ENCODE results near the gene HOMEZ.
"Not testable (repeated sequence)": the region's sequence is repeated elsewhere in the genome, so short reads cannot be mapped to it uniquely, and the experiment has no call there.

Gene HOMEZ, protein sequence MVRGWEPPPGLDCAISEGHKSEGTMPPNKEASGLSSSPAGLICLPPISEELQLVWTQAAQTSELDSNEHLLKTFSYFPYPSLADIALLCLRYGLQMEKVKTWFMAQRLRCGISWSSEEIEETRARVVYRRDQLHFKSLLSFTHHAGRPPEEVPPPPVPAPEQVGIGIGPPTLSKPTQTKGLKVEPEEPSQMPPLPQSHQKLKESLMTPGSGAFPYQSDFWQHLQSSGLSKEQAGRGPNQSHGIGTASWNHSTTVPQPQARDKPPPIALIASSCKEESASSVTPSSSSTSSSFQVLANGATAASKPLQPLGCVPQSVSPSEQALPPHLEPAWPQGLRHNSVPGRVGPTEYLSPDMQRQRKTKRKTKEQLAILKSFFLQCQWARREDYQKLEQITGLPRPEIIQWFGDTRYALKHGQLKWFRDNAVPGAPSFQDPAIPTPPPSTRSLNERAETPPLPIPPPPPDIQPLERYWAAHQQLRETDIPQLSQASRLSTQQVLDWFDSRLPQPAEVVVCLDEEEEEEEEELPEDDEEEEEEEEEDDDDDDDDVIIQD

DNA sequence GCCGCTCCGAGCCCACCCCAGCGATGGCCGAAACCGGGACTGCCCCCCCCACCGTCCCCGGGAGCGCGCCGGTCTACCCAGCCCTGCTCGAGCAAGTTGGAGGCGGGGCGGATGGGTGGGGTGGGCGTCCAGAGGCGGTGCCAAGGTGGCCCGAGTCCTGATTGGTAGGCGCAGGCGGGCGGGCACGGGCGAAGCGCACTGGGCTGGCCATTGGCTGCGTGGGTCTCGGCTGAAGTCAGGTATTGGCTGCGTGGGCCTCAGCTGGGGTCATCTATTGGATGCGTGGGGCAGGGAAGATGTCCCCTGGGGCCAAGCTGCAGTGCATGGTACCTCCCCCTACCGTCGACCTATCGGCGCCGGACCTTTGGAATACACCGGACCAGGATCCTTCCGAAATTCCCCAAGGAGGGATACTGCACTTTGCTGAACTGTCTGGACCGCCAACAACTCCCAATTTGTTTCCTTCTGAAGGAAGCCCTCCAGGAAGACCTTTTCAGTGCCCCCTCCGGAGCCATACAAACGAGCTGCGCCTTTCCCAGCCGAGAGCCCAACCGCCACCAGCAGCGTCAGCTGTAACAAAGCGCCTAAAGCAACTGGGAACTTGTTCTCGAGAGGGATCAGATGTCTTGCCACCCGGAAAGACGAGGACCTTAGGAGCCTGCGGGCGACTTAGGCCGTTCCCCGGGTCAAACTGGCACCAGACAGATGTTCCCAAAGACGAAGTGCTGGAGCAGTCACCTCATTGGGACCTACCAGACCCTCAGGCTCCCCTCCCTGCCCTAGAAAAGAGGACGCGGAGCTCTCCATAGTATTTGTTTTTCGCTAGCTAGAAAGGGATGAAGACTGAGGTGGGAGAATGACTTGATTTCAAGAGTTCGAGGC, at the start of gene HOMEZ:
Gene HOMEZ (minus strand): TSS at position 113 of the 882 bp plus-strand sequence. CDS start 180 bp downstream, outside the sequence.
- peak within 1 kb of the TSS; percentile 92 for H3K27ac Mint-ChIP-seq
- peak; percentile 99 for ATAC-seq

DNA sequence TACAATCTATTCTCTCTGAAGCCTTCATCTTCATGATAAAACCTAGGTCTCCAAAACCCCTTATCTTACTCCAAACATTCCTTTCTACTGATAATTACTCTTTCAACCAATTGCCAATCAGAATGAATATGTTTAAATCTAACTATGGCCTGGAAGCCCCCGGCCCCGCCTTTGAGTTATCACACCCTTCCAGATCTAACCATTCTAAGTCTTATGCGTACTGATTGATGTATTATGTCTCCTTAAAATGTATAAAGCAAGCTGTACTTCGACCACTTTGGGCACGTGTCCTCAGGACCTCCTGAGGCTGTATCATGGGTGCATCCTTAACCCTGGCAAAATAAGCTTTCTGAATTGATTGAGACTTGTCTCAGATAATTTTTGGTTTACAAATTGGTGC, 49.7 kb upstream of the HOMEZ start:
- Mint-ChIP-seq H3K27ac (no peak overlapping the region), H3K4me3 (no peak overlapping the region), H3K4me1 (no peaks in the 10 kb centered on the region), H3K36me3 (no peaks in the 10 kb centered on the region), H3K9me3 (no peaks in the 10 kb centered on the region)
- DNase-seq (ENCODE audit: low spot score in 2 of 2) (no peak), ATAC-seq (no peak)

More for the DNA sequence above, at the start of gene HOMEZ:
- peak; percentile 90 to 98 for DNase-seq (ENCODE audit: low spot score in 2 of 2)
- Mint-ChIP-seq H3K4me1 (peaks cover 29% of the 10 kb centered on the region), H3K36me3 (peaks cover 22% of the 10 kb centered on the region), H3K9me3 (no peaks in the 10 kb centered on the region), H3K4me3 (peak within 1 kb of the TSS; percentile 89)

DNA sequence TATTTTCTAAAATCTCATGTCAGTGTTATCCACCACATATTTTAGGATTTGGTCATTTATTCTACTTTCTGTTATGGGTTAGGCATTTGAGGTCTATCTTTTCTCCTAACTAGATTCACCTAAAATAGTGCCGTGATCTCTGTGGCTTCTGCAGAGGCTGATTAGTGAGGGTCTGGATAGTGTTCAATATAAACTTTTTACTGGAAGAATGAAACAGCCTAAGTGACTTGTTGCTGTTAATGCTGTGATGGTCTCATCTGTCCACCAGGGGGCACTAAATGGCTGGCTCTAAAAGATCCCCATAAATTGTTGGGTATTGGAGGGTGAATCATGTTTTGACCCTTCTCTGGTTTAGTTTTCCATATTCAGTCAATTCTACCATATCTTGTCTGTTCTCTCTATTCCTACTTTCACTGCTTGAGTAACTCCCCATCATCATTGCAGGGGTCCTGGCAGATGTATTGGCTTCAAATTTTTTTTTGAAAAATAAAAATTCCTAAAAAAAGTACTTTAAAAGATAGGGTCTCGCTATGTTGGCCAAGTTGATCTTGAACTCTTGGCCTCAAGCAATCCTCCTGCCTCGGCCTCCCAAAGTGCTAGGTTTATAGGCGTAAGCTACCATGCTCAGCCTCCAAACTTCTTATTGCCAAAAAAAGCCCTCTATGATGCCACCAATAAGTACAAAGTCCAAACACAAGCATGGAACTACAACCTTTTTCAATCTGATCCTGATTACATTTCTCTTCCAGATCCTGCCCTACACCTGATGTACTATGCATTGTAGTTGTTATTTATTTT, 42.2 kb upstream of the HOMEZ start:
- ATAC-seq, result peak; percentile 79
- H3K36me3 Mint-ChIP-seq, result peaks cover 41% of the 10 kb centered on the region
- H3K9me3 Mint-ChIP-seq, result no peaks in the 10 kb centered on the region
- H3K27ac Mint-ChIP-seq, result no peak overlapping the region
- H3K4me1 Mint-ChIP-seq, result peaks cover 6% of the 10 kb centered on the region
- DNase-seq (ENCODE audit: low spot score in 2 of 2), result peak; percentile 37 to 77
- no peak overlapping the region for H3K4me3 Mint-ChIP-seq

DNA sequence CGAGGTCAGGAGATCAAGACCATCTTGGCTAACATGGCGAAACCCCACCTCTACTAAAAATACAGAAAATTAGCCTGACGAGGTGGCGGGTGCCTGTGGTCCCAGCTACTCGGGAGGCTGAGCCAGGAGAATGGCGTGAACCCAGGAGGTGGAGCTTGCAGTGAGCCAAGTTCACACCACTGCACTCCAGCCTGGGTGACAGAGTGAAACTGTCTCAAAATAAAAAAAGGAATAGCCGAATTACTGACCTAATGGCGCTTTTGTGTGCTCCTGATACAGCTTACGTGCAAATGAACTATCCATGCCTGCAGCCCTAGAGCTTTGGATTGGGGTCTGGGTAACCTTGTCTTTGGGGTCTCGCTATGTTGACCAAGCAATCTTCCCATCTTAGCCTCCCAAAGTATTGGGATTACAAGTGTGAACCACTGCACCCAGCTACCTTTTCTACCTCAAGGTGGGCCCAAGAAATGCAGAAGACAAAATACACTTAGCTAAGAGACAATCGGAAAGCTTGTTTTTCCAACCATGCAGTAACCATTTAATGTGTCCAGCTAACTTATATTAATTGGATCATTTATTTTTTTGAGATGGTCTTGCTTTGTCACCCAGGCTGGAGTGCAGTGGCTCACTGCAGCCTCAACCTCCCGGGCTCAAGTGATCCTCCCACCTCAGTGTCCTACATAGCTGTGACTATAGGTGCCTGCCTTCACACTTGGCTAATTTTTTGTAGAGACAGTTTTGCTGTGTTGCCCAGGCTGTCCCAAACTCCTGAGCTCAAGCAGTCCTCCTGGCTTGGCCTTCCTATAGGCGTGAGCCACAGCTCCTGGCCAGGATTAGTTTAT, 40.8 kb upstream of the HOMEZ start:
- H3K27ac Mint-ChIP-seq, result peak overlapping the region; percentile 26
- DNase-seq (ENCODE audit: low spot score in 2 of 2), result no peak
- H3K4me3 Mint-ChIP-seq, result no peak overlapping the region

DNA sequence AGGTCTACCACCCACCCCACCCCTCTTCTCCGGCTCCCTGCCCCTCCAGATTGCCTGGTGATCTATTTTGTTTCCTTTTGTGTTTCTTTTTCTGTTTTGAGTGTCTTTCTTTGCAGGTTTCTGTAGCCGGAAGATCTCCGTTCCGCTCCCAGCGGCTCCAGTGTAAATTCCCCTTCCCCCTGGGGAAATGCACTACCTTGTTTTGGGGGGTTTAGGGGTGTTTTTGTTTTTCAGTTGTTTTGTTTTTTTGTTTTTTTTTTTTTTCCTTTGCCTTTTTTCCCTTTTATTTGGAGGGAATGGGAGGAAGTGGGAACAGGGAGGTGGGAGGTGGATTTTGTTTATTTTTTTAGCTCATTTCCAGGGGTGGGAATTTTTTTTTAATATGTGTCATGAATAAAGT, 39.8 kb upstream of the HOMEZ start:
- peaks cover 15% of the 10 kb centered on the region for H3K4me1 Mint-ChIP-seq
- not testable (repeated sequence) for DNase-seq (ENCODE audit: low spot score in 2 of 2); ATAC-seq; H3K4me3 Mint-ChIP-seq; H3K9me3 Mint-ChIP-seq
- peak overlapping the region; percentile 26 for H3K27ac Mint-ChIP-seq
- H3K36me3 Mint-ChIP-seq, result peaks cover 62% of the 10 kb centered on the region

More for the DNA sequence above, 40.8 kb upstream of the HOMEZ start:
- H3K4me1 Mint-ChIP-seq, result peaks cover 14% of the 10 kb centered on the region
- H3K9me3 Mint-ChIP-seq, result no peaks in the 10 kb centered on the region
- peaks cover 55% of the 10 kb centered on the region for H3K36me3 Mint-ChIP-seq
- no peak for ATAC-seq

DNA sequence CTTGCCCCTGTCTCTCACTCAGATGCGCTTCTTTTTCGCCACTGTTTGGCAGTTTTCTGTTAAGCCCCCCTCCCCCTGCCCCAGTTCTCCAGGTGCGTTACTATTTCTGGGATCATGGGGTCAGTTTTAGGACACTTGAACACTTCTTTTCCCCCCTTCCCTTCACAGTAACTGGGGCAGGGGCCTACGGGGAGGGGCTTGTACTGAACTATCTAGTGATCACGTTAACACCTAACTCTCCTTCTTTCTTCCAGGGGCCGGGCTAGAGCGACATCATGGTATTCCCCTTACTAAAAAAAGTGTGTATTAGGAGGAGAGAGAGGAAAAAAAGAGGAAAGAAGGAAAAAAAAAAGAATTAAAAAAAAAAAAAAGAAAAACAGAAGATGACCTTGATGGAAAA, 39.1 kb upstream of the HOMEZ start:
- peaks cover 67% of the 10 kb centered on the region for H3K36me3 Mint-ChIP-seq
- no peak overlapping the region for H3K27ac Mint-ChIP-seq
- no peak for ATAC-seq
- H3K4me3 Mint-ChIP-seq, result no peak overlapping the region
- no peak for DNase-seq (ENCODE audit: low spot score in 2 of 2)
- no peaks in the 10 kb centered on the region for H3K9me3 Mint-ChIP-seq
- H3K4me1 Mint-ChIP-seq, result peaks cover 22% of the 10 kb centered on the region

DNA sequence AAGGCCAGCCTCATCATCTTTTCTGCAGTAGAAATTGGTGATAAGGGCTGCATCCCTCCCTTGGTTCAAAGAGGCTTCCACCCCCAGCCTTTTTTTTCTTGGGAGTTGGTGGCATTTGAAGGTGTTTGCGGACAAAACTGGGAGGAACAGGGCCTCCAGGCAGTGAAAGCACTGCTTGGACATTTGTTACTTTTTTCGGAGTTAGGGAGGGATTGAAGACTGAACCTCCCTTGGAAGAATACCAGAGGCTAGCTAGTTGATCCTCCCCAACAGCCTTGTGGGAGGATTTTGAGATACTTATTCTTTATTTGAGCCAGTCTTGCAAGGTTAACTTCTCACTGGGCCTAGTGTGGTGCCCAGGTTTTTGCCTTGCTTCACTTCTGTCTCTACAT, 38.5 kb upstream of the HOMEZ start:
- Mint-ChIP-seq H3K4me3 (no peak overlapping the region), H3K4me1 (peaks cover 28% of the 10 kb centered on the region), H3K36me3 (peaks cover 67% of the 10 kb centered on the region), H3K9me3 (no peaks in the 10 kb centered on the region), H3K27ac (no peak overlapping the region)
- DNase-seq (ENCODE audit: low spot score in 2 of 2), result no peak
- no peak for ATAC-seq

DNA sequence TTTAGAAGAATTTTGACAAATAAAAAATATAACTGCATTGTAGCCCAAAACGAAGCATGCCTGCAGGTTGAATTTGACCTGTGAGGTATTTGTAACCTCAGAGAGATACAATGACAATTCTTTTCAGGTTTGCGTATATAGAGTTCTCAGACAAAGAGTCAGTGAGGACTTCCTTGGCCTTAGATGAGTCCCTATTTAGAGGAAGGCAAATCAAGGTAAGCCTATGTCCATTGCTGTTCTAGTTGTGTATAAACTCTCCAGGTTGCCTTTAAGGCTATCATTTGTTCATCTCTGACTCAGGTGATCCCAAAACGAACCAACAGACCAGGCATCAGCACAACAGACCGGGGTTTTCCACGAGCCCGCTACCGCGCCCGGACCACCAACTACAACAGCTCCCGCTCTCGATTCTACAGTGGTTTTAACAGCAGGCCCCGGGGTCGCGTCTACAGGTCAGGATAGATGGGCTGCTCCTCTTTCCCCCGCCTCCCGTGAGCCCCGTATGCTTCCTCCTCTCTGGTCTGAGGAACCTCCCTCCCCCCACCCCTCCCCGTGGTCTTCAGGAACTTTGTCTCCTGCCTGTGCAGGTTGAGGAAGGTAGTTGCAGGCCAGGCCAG, 38.0 kb upstream of the HOMEZ start:
- Mint-ChIP-seq H3K36me3 (peaks cover 67% of the 10 kb centered on the region), H3K9me3 (no peaks in the 10 kb centered on the region), H3K27ac (no peak overlapping the region), H3K4me1 (peaks cover 29% of the 10 kb centered on the region), H3K4me3 (no peak overlapping the region)
- no peak for DNase-seq (ENCODE audit: low spot score in 2 of 2)
- no peak for ATAC-seq

DNA sequence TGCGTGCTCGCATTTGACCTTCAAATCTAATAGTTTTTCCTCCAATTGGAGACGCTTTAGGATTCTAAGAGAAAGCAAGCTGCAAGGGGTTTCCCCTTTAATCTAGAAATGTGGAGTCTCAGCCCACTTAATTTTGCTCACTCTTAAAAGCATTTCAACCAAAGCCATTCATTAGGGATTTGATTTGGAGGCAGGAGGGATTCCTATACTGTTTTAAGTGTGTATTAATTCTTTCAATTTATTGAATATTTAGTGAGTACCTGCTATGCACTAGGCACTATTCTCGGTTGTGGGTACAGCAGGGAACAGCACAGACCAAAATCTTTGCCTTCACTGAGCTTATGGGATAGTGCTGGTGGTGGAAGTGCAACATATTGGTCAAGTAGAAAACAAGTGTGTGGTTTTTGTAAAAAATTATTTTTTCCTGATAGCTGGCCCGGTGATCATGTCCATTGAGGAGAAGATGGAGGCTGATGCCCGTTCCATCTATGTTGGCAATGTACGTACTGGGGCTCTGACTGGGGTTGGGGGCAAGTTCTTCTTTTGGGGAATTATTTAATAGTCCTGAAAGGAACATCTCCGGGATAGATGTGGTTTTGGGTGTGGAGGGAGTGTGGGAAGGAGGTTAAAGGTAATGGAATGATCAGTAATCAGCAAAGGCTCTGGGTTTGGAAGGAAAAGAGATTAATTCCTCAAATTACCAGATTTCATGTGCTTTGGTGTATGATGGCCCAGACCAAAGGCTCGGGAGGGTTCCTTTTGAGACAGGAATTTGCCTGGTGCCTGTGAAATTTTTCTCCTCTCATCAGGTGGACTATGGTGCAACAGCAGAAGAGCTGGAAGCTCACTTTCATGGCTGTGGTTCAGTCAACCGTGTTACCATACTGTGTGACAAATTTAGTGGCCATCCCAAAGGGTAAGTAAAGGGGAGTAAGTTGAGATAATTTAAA, 36.9 kb upstream of the HOMEZ start:
- H3K27ac Mint-ChIP-seq, result peak overlapping the region; percentile 83
- ATAC-seq (no peak), DNase-seq (ENCODE audit: low spot score in 2 of 2) (no peak)
- H3K36me3 Mint-ChIP-seq, result peaks cover 67% of the 10 kb centered on the region
- no peaks in the 10 kb centered on the region for H3K9me3 Mint-ChIP-seq
- H3K4me1 Mint-ChIP-seq, result peaks cover 29% of the 10 kb centered on the region
- H3K4me3 Mint-ChIP-seq, result peak overlapping the region; percentile 86

DNA sequence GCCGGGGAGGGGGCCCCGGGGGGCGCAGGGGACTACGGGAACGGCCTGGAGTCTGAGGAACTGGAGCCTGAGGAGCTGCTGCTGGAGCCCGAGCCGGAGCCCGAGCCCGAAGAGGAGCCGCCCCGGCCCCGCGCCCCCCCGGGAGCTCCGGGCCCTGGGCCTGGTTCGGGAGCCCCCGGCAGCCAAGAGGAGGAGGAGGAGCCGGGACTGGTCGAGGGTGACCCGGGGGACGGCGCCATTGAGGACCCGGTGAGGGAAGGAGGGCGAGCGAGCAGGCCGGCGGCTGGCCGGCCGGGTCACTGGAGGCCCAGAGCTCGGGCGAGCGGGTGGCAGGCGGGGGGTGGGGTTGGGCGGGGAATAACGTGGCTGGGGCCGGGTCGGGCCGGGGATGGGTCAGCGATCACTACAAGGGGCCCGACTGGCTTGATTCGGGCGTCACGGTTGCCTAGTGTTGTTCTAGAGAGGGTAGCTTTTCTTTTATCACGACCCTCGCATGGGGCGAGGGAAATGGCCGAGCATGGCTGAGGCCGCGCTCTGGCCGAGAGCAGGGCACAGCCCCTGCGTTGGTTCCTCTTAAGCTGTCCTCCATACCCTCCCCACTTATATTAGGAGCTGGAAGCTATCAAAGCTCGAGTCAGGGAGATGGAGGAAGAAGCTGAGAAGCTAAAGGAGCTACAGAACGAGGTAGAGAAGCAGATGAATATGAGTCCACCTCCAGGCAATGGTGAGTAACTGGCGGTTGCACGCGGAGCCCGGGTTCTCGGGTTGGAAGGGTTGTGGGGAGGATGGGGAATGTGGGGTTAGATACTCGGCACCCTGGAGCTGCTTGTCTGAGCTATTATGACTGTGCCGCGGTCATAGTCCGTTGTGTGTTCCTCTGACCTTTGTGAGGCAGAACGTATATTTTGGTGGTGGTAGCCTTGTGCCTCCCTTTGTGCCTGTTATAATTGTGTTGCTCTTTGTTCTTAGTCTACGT, 35.9 kb upstream of the HOMEZ start:
- peaks cover 63% of the 10 kb centered on the region for H3K36me3 Mint-ChIP-seq
- H3K4me1 Mint-ChIP-seq, result peaks cover 29% of the 10 kb centered on the region
- ATAC-seq, result peak; percentile 49
- H3K27ac Mint-ChIP-seq, result peak overlapping the region; percentile 83
- H3K4me3 Mint-ChIP-seq, result peak overlapping the region; percentile 86
- no peaks in the 10 kb centered on the region for H3K9me3 Mint-ChIP-seq
- DNase-seq (ENCODE audit: low spot score in 2 of 2), result peak; percentile 38 to 78

DNA sequence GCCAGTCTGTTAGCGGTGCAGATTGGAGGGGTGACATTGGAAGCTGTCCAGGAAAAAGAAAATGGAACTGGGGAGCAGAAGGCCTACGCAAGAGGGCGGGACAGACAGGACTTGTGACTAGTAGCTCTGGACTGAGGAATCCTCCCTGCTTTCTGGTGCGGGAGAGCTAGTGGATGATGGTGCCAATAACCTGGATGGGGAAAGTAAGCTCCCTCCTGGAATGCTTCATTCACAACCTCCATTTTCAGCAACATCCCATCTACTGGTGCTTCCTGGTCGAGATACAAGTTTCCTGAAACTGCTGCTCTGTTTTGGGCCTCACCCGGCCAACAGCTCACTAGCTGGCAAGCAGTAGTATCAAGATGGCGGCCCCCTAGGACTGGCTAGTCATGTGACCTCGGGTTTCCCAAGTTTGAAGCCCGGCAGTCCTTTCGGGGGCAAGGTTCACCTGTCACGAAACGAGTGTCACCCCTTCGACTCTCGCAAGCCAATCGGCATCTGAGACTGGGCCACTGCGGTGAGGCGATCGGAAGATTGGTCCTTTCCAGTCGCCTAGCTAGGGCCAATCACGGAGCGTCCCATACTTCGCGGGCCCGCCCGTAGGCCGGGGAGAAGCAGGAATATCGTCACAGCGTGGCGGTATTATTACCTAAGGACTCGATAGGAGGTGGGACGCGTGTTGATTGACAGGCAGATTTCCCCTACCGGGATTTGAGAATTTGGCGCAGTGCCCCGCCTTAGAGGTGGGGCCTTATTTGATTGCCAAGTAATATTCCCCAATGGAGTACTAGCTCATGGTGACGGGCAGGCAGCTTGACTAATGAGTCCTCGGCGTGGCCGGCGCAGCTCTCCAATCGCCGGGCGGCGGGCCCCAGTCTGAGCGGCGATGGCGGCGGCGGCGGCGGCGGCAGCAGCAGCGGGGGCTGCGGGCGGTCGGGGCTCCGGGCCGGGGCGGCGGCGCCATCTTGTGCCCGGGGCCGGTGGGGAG, 34.9 kb upstream of the HOMEZ start, which contains the start of gene PABPN1:
Gene PABPN1 (plus strand): TSS at position 874 of the 988 bp plus-strand sequence. CDS start 13 bp downstream, at position 887.
- H3K9me3 Mint-ChIP-seq, result no peaks in the 10 kb centered on the region
- ATAC-seq, result peak; percentile 93
- peak; percentile 90 to 97 for DNase-seq (ENCODE audit: low spot score in 2 of 2)
- peak within 1 kb of the TSS; percentile 83 for H3K27ac Mint-ChIP-seq
- H3K36me3 Mint-ChIP-seq, result peaks cover 54% of the 10 kb centered on the region
- peaks cover 29% of the 10 kb centered on the region for H3K4me1 Mint-ChIP-seq
- peak within 1 kb of the TSS; percentile 86 for H3K4me3 Mint-ChIP-seq
